HepG2 (cell line): ENCODE measurements around the gene CACNB4. TPM values are rescaled to one million over a fixed set of nuclear protein-coding genes. Genes with fewer than 3 reads are reported as not detected.

Experiments used
- ATAC-seq: fragments of 200-7000 bp; cut with Tn5 transposase; 3 replicates; pipeline ENCODE4 v1.9.1; 2020; ENCODE audit warnings: mild to moderate bottlenecking, moderate library complexity
- BruUV-seq: library from RNA; stranded (reverse); fragments of 400-500 nt; replicated peaks from 2 replicates; lab custom pipeline; 2021; lab: Mats Ljungman, UMichigan
- CTCF ChIA-PET: fragments of 300-600 bp; formaldehyde crosslinking; extraction: SDS; loops from one replicate; lab custom pipeline; 2021; ENCODE audit warnings: low total read pairs, inconsistent platforms, low intra/inter-chr PET ratio; lab: Yijun Ruan, JAX
- POLR2A ChIA-PET: fragments of 350-600 bp; sonication (Branson Sonifier 250); formaldehyde crosslinking; loops from one replicate; lab custom pipeline; 2020; ENCODE audit warnings: antibody characterized with exemption, inconsistent platforms; lab: Yijun Ruan, JAX
- DNase-seq: peaks from one replicate; pipeline ENCODE4 v3.0.0-alpha.2; 2015; ENCODE audit warnings: low spot score
- FAIRE-seq: peaks from 3 replicates; lab custom pipeline; 2011; peaks lifted over from hg19 to GRCh38; lab: Jason Lieb, UNC
- H2AFZ ChIP-seq: one replicate; pipeline ENCODE4 v1.6.1; 2011; ENCODE audit warnings: low read length, inconsistent platforms
- H3K27ac ChIP-seq: fragments of 300-600 bp; 3 replicates; pipeline ENCODE4 v1.8.0; 2011; ENCODE audit warnings: mixed run types, mild to moderate bottlenecking, mixed read lengths, low read length, inconsistent platforms; ENCODE audit not compliant: insufficient read depth; ENCODE audit errors: extremely low read length
- H3K27me3 ChIP-seq, 2 experiments: fragments of 200-600 bp in 1 of 2; 2 replicates in 1 of 2; 3 replicates in 1 of 2; pipeline versions ENCODE4 v1.6.0 to v1.8.0; 2011; ENCODE audit warnings: low read length in 2 of 2, mild to moderate bottlenecking in 2 of 2, moderate library complexity in 2 of 2, inconsistent platforms in 1 of 2; ENCODE audit not compliant: insufficient read depth in 2 of 2, control insufficient read depth in 1 of 2
- H3K36me3 ChIP-seq, 2 experiments: fragments of 200-600 bp in 1 of 2; replicated peaks in 1 of 2; 2 replicates in 1 of 2; 3 replicates in 1 of 2; pipeline versions ENCODE4 v1.5.1 to v1.8.0; 2011; ENCODE audit warnings: low read length in 2 of 2, inconsistent platforms in 1 of 2; ENCODE audit not compliant: insufficient read depth in 2 of 2, control insufficient read depth in 1 of 2
- H3K4me1 ChIP-seq: 2 replicates; pipeline ENCODE4 v1.5.1; 2012; ENCODE audit warnings: low read length, inconsistent platforms; ENCODE audit not compliant: insufficient read depth
- H3K4me2 ChIP-seq: 2 replicates; pipeline ENCODE4 v1.6.0; 2011; ENCODE audit warnings: low read depth, low read length, inconsistent platforms
- H3K4me3 ChIP-seq, 3 experiments: fragments of 200-600 bp in 1 of 3; sonication (generic), shearing (Covaris generic) in 1 of 3; replicated peaks in 1 of 3; 2 replicates each; pipeline ENCODE4 v1.5.1; 2011 to 2016; ENCODE audit warnings: low read length in 3 of 3, inconsistent platforms in 2 of 3, low read depth in 2 of 3, mild to moderate bottlenecking in 2 of 3, control low read depth in 1 of 3, mixed read lengths in 1 of 3; ENCODE audit not compliant: insufficient read depth in 1 of 3
- H3K79me2 ChIP-seq: one replicate; pipeline ENCODE4 v1.6.1; 2011; ENCODE audit warnings: low read length, inconsistent platforms; ENCODE audit not compliant: insufficient read depth
- H3K9ac ChIP-seq: 2 replicates; pipeline ENCODE4 v1.6.0; 2011; ENCODE audit warnings: mild to moderate bottlenecking, low read depth, low read length, inconsistent platforms; ENCODE audit not compliant: insufficient read depth
- H3K9me3 ChIP-seq: 2 replicates; pipeline ENCODE4 v1.5.1; 2012; ENCODE audit warnings: mild to moderate bottlenecking, low read length
- H4K20me1 ChIP-seq: 2 replicates; pipeline ENCODE4 v1.6.0; 2011; ENCODE audit warnings: inconsistent platforms, mild to moderate bottlenecking, low read length, moderate library complexity; ENCODE audit not compliant: insufficient read depth
- BCLAF1 ChIP-seq: fragments of 450-650 bp; IDR thresholded peaks from 2 replicates; pipeline ENCODE4 v1.6.1; 2017; ENCODE audit warnings: mild to moderate bottlenecking
- CCDC6 ChIP-seq: sonication (generic); formaldehyde crosslinking; IDR thresholded peaks from 2 replicates; pipeline ENCODE4 v1.8.1; 2022; ENCODE audit warnings: mild to moderate bottlenecking, missing genetic modification reagents, moderate library complexity
- EP300 ChIP-seq, 3 experiments: sonication (generic) in 1 of 3; formaldehyde crosslinking in 1 of 3; IDR thresholded peaks; 2 replicates each; pipeline versions ENCODE4 v1.5.1 to v1.6.1; 2011 to 2020; ENCODE audit warnings: low read depth in 2 of 3, low read length in 2 of 3, borderline replicate concordance in 1 of 3, improper control_type of control experiment in 1 of 3, mild to moderate bottlenecking in 1 of 3, missing genetic modification reagents in 1 of 3, moderate library complexity in 1 of 3
- ETS1 ChIP-seq: sonication (generic); formaldehyde crosslinking; IDR thresholded peaks from 2 replicates; pipeline ENCODE4 v1.4.0; 2020; ENCODE audit warnings: missing genetic modification reagents
- HOXD1 ChIP-seq: sonication (generic); formaldehyde crosslinking; IDR thresholded peaks from 2 replicates; pipeline ENCODE4 v1.5.0; 2020; ENCODE audit warnings: missing genetic modification reagents
- MED1 ChIP-seq: sonication (generic); formaldehyde crosslinking; IDR thresholded peaks from 2 replicates; pipeline ENCODE4 v1.4.0; 2020; ENCODE audit warnings: missing genetic modification reagents
- NR3C1 ChIP-seq: sonication (generic); formaldehyde crosslinking; IDR thresholded peaks from 2 replicates; pipeline ENCODE4 v1.4.0; 2020; ENCODE audit warnings: missing genetic modification reagents
- TOE1 ChIP-seq: sonication (generic); formaldehyde crosslinking; IDR thresholded peaks from 2 replicates; pipeline ENCODE4 v1.4.0; 2020; ENCODE audit warnings: mild to moderate bottlenecking, missing genetic modification reagents
- ZNF225 ChIP-seq: sonication (generic); formaldehyde crosslinking; IDR thresholded peaks from 2 replicates; pipeline ENCODE4 v1.4.0; 2020; ENCODE audit warnings: mild to moderate bottlenecking, missing genetic modification reagents
- ZNF577 ChIP-seq: sonication (generic); formaldehyde crosslinking; IDR thresholded peaks from 2 replicates; pipeline ENCODE4 v1.4.0; 2020; ENCODE audit warnings: mild to moderate bottlenecking, low read depth, missing genetic modification reagents, borderline replicate concordance
- ZNF652 ChIP-seq: IDR thresholded peaks from 2 replicates; pipeline ENCODE4 v1.6.1; 2016; ENCODE audit warnings: low read depth, borderline replicate concordance
- ZNF704 ChIP-seq: sonication (generic); formaldehyde crosslinking; IDR thresholded peaks from 2 replicates; pipeline ENCODE4 v1.8.1; 2023; ENCODE audit warnings: mild to moderate bottlenecking, inconsistent platforms, moderate library complexity, missing genetic modification reagents, borderline replicate concordance
- ZSCAN29 ChIP-seq: sonication (generic); formaldehyde crosslinking; conservative IDR thresholded peaks from 2 replicates; pipeline ENCODE4 v1.4.0; 2020; ENCODE audit warnings: mild to moderate bottlenecking, missing genetic modification reagents
- WGBS: methylation state at CpG from one replicate; pipeline ENCODE4 v1.1.6; 2017; ENCODE audit warnings: low lambda C conversion rate; 5-methylcytosine and 5-hydroxymethylcytosine counted together
- in situ Hi-C: cut with HindIII; loops from 2 replicates; pipeline ENCODE4 v1.10.0; 2017; ENCODE audit warnings: low pct_unique_long_range_greater_than_20kb; ENCODE audit not compliant: extremely low pct_ligation_motif_present
- intact Hi-C: fragments of 100-400 bp; cut with micrococcal nuclease; formaldehyde crosslinking; loops from one replicate; pipeline ENCODE4 v1.10.0; 2022; ENCODE audit not compliant: unreplicated experiment
- polyA plus RNA-seq, 8 experiments: library from polyadenylated mRNA; depleted of rRNA in 3 of 8; stranded (reverse) in 7 of 8; unstranded in 1 of 8; fragments of >200 nt; fragmentation: Illumina TruSeq in 4 of 8; extraction: Trizol in 4 of 8; gene quantifications; 2 replicates each; pipeline versions ENCODE4 v1.2.1 to v1.2.3, GENCODE V29; 2011 to 2016; ENCODE audit warnings: low read depth in 4 of 8, missing spikeins in 1 of 8, mixed read lengths in 1 of 8; ENCODE audit not compliant: insufficient read depth in 1 of 8
- total RNA-seq, 5 experiments: library from RNA; depleted of rRNA; stranded (reverse); fragments of >200 nt; fragmentation: Illumina TruSeq; extraction: Trizol; gene quantifications; 2 replicates each; pipeline ENCODE4 v1.2.3, GENCODE V29; 2016; ENCODE audit warnings: low read depth in 1 of 5
- TF ChIP-seq, protein P1 (sequence below): sonication (generic); formaldehyde crosslinking; conservative IDR thresholded peaks from 2 replicates; pipeline ENCODE4 v1.4.0; 2020; ENCODE audit warnings: missing genetic modification reagents

CACNB4 gene
- total and polyA plus RNA-seq, 2 of the 13 experiments (the other 11 are each of a cell fraction or from before 2014, with no cell fraction given): 5.1 to 14.3 TPM

- TF ChIP-seq, protein P1, sequence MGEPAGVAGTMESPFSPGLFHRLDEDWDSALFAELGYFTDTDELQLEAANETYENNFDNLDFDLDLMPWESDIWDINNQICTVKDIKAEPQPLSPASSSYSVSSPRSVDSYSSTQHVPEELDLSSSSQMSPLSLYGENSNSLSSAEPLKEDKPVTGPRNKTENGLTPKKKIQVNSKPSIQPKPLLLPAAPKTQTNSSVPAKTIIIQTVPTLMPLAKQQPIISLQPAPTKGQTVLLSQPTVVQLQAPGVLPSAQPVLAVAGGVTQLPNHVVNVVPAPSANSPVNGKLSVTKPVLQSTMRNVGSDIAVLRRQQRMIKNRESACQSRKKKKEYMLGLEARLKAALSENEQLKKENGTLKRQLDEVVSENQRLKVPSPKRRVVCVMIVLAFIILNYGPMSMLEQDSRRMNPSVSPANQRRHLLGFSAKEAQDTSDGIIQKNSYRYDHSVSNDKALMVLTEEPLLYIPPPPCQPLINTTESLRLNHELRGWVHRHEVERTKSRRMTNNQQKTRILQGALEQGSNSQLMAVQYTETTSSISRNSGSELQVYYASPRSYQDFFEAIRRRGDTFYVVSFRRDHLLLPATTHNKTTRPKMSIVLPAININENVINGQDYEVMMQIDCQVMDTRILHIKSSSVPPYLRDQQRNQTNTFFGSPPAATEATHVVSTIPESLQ (CRISPR knock-in tag): no peak
Observed at GRCh38 chr2:151819920-151820319, 278.9 kb downstream of the CACNB4 start (continued).

DNA sequence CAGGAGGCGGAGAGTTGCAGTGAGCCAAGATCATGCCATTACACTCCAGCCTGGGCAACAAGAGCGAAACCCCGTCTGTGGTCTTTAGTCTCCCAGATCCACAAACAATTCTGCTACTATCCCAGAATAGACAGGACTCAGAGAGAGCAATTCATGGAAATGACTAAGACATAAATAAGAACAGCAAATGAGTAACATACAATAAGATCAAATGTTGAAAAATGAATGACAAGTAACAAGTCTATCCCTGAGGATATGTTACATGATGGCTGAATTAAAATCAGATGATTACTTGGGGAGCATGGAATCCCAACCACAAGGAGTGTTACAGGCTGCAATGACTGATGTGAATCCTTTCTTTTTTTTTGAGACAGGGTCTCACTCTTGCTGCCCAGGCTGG is 280.9 kb downstream of the CACNB4 start:
- WGBS: 94% methylated on average over 3 of the region's 3 CpGs
- H3K79me2 ChIP-seq: peaks cover 81% of the 10 kb centered on the region
- peaks cover 55% of the 10 kb centered on the region for H4K20me1 ChIP-seq
- ATAC-seq (no peak), FAIRE-seq (no peak), DNase-seq (no peak)
- intact Hi-C loops (no loop called here), in situ Hi-C loops (no loop called here)
- no peak overlapping the region for H2AFZ ChIP-seq
- no peak overlapping the region for H3K4me3 ChIP-seq
- H3K4me2 ChIP-seq: no peak overlapping the region
- no peaks in the 10 kb centered on the region for H3K9me3 ChIP-seq
- H3K36me3 ChIP-seq: peaks cover 10 to 45% of the 10 kb centered on the region in 2 experiments
- no peak overlapping the region for H3K9ac ChIP-seq
- H3K4me1 ChIP-seq: peaks cover 16% of the 10 kb centered on the region; the same call in 1 of the 2 replicates
- no TSS peak for BruUV-seq
- H3K27ac ChIP-seq: no peak overlapping the region
- ChIA-PET CTCF (no interaction called here), POLR2A (interaction anchor here (2.7 kb wide), 1 partner anchor 11 kb away, joined by 15 read pairs; the partner anchor contains the start of gene ARL5A)
- H3K27me3 ChIP-seq: no peaks in the 10 kb centered on the region
- no peak for TF ChIP-seq NR3C1
- no peak for TF ChIP-seq ZNF704 (CRISPR knock-in tag)
- TF ChIP-seq CCDC6 (CRISPR knock-in tag): no peak
- TF ChIP-seq ZNF652 (CRISPR knock-in tag): no peak
- no peak for TF ChIP-seq HOXD1 (CRISPR knock-in tag)
- no peak for TF ChIP-seq TOE1 (CRISPR knock-in tag)
- TF ChIP-seq ETS1 (CRISPR knock-in tag): no peak
- TF ChIP-seq ZSCAN29 (CRISPR knock-in tag): no peak
- TF ChIP-seq BCLAF1: no peak
- TF ChIP-seq EP300 (IDR thresholded peaks at IDR 0.05; ENCODE audit: low read depth in 2 of 2, low read length in 2 of 2): no peak
- TF ChIP-seq EP300 (CRISPR knock-in tag; IDR thresholded peaks at IDR 0.05; ENCODE audit: borderline replicate concordance): no peak
- TF ChIP-seq ZNF577: no peak
- no peak for TF ChIP-seq ZNF225 (CRISPR knock-in tag)
- no peak for TF ChIP-seq MED1 (CRISPR knock-in tag)
